Neuron (in vitro differentiated cells): ENCODE data around the gene CD3D.
"Not testable (repeated sequence)": the region's sequence is repeated elsewhere in the genome, so short reads cannot be mapped to it uniquely, and the experiment has no call there.

Source experiments
- H2AFZ ChIP-seq: one replicate; pipeline ENCODE4 v1.6.1; 2013; ENCODE audit warnings: low read depth, mild to moderate bottlenecking, inconsistent platforms, low read length, moderate library complexity
- H3K27me3 ChIP-seq: one replicate; pipeline ENCODE4 v1.6.1; 2013; ENCODE audit warnings: low read length; ENCODE audit not compliant: insufficient read depth
- H3K36me3 ChIP-seq: one replicate; pipeline ENCODE4 v1.6.1; 2013; ENCODE audit warnings: low read length; ENCODE audit not compliant: insufficient read depth
- H3K4me1 ChIP-seq: one replicate; pipeline ENCODE4 v1.6.1; 2013; ENCODE audit warnings: low read length; ENCODE audit not compliant: insufficient read depth
- H3K4me3 ChIP-seq: 2 replicates; pipeline ENCODE4 v1.5.1; 2013; ENCODE audit warnings: mild to moderate bottlenecking, low read length, moderate library complexity
- H3K9me3 ChIP-seq: one replicate; pipeline ENCODE4 v1.6.1; 2013; ENCODE audit warnings: low read length

CD3D gene

DNA sequence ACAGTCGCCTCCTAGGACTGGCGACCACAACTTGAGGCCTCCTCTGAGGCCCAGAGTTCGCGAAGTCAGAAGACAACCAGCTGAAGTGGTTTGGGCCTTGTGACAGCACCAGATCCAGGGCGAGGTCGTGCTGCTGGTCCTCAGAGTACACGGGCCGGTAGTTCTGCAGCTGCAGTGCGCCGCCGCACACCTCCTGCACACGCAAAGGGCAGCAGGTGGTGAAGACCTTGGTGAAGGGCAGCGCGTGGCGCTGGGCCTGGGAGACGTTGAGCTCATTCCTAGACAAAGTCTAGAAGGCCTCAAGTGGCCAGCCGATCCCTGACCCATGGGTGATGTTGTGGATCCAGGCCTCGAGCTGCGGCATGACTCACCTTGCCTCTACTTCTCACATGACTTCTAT lies 19.8 kb downstream of the CD3D start:
- Histone ChIP-seq H3K9me3 (no peaks in the 10 kb centered on the region), H3K4me3 (no peak overlapping the region), H3K4me1 (no peaks in the 10 kb centered on the region), H3K27me3 (peaks cover 9% of the 10 kb centered on the region), H3K36me3 (no peaks in the 10 kb centered on the region), H2AFZ (no peak overlapping the region)

DNA sequence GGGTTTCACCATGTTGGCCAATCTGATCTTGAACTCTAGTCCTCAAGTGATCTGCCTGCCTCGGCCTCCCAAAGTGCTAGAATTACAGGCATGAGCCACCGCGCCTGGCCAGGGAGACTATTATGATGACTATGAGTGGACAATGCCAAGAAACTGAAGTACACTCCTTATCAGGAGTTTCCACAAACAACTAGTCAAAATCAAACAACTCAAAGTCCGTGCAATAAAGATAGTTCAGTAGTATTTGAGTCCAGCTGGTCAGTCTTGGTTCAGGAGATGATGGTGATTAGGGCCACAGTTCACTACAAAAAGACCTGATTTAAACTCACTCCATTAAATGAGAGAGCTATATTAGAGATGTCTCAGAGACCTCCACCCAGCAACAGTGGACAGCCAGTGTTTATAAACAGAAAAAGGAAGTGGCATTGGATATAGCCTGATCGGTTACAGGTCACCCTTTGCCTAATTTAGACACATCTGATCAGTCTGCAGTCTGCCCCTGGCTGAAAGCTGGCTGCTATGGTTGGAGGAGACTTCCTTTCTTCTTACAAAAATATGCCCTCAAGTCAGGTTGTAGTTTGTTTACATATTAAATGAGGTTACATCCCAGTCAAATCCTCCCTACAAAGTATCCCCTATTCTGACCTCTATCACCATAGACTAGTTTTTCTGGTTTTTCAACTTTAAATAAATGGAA lies 21.0 kb downstream of the CD3D start:
- H3K4me1 ChIP-seq: no peaks in the 10 kb centered on the region
- H2AFZ ChIP-seq: no peak overlapping the region
- no peak overlapping the region for H3K4me3 ChIP-seq
- H3K27me3 ChIP-seq: peaks cover 9% of the 10 kb centered on the region
- H3K36me3 ChIP-seq: no peaks in the 10 kb centered on the region
- H3K9me3 ChIP-seq: no peaks in the 10 kb centered on the region

DNA sequence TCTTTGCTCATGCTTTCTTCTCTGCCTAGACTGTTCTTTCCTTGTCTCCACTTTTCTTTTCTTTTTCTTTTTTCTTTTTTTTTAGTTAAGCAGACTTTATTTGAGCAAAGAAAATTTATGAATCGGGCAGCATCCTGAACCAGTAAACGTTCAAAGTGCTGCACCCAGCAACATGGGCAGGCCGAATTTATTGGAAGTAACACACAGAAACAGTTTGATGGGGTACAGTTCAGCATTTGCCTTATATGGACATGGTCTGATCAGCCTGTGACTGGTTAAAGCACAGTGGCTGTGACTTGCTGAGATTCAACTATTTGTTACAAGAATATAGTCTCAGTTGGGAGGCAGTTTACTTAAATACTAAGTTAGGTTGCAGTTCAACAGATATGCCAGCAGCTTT lies 22.0 kb downstream of the CD3D start:
- H3K36me3 ChIP-seq: no peaks in the 10 kb centered on the region
- no peak overlapping the region for H3K4me3 ChIP-seq
- peaks cover 9% of the 10 kb centered on the region for H3K27me3 ChIP-seq
- no peaks in the 10 kb centered on the region for H3K9me3 ChIP-seq
- H3K4me1 ChIP-seq: no peaks in the 10 kb centered on the region
- H2AFZ ChIP-seq: no peak overlapping the region

DNA sequence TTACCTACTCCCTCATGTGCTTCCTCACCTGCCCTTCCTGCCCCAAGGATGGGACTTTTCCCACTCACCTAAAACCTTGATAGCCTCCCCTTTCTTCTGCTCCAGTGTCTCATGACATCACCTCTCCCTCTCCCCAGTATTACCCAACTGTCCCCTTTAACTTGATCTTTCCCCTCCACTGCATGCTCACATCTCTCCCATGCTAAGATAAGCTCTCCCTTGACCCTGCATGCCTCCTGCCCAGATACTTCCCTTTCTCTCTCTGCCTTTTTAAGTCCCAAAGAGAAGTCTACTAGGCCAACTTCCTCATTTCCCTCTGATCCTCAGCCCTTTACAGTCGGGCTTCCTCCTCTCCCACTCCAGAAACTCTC lies 23.2 kb downstream of the CD3D start:
- peaks cover 13% of the 10 kb centered on the region for H3K27me3 ChIP-seq
- H3K9me3 ChIP-seq: no peaks in the 10 kb centered on the region
- H2AFZ ChIP-seq: no peak overlapping the region
- H3K36me3 ChIP-seq: no peaks in the 10 kb centered on the region
- H3K4me3 ChIP-seq: no peak overlapping the region
- no peaks in the 10 kb centered on the region for H3K4me1 ChIP-seq

DNA sequence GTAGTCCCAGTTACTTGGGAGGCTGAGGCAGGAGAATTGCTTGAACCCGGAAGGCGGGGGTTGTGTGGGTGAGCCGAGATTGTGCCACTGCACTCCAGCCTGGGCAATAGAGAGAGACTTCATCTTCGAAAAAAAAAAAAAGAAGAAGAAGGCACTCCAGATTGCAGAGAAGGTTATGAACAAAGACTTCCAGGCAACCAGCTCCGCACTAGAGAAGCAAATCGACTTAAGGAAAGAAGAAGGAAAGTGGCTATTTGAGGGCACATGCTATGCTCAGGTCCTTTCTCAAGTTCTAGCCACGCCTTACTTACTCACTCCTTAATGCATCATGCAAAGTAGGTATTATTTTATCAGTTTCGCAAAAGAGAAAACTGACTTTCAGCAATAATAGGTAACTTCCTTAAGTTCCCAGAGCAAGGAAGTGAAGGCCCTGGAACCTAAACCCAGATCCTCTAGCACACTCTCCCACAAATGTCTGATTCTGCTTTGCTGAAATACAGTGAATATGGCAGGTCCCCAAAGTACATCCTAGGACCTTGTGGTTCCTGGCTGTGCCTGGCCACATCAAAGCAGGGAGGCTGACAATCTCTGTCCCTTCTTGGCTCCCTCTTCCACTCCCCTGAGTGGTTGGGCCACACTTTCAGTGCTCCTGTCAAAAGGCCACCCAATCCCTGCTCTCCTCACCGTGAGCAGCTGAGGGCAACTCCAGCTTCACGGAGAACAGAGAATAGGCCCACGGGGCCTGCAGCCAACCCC lies 23.7 kb downstream of the CD3D start:
- Histone ChIP-seq H3K36me3 (no peaks in the 10 kb centered on the region), H3K27me3 (peaks cover 13% of the 10 kb centered on the region), H3K4me3 (no peak overlapping the region), H3K4me1 (no peaks in the 10 kb centered on the region), H3K9me3 (no peaks in the 10 kb centered on the region), H2AFZ (no peak overlapping the region)

DNA sequence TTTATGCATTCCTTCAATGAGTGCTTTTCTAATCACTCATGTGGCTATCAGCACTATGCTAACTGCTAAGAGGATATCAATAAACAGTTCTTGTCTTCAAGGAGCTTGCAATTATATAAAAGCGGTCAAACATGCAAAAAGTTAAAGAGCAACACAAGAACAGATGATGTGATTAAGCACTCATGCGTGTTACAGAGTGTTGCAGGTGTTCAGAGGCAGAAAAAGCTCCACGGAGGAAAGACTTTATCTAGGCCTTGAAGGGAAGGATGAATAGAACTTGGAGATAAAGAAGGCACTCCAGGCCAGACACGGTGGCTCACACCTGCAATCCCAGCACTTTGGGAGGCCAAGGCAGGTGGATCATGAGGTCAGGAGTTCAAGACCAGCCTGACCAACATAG lies 24.4 kb downstream of the CD3D start:
- H2AFZ ChIP-seq: no peak overlapping the region
- H3K4me1 ChIP-seq: no peaks in the 10 kb centered on the region

DNA sequence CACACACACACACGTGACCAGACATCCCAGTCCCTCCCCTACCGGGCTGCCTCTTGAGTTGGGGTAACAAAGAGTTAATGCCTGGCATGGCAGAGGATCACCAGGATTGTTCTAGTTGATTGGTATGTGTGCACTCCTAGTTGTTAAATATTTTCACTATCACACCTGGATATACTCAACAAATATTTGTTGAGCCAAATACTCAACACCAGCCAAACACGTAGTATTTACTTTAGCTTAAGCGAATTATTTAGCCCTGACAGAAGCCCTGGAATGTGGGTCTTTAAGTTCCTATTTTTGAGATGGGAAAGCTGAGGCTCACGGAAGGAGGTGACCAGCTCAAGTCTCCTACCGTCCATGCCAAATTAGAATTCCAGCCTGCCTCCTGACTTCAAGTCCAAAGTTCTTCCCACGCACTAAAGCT lies 27.5 kb downstream of the CD3D start:
- no peaks in the 10 kb centered on the region for H3K36me3 ChIP-seq
- H3K4me3 ChIP-seq: no peak overlapping the region
- no peaks in the 10 kb centered on the region for H3K4me1 ChIP-seq
- H3K27me3 ChIP-seq: peaks cover 24% of the 10 kb centered on the region
- no peak overlapping the region for H2AFZ ChIP-seq
- H3K9me3 ChIP-seq: no peaks in the 10 kb centered on the region

More for the DNA sequence above, 24.4 kb downstream of the CD3D start:
- Histone ChIP-seq H3K36me3 (no peaks in the 10 kb centered on the region), H3K27me3 (peaks cover 13% of the 10 kb centered on the region), H3K9me3 (no peaks in the 10 kb centered on the region), H3K4me3 (no peak overlapping the region)

DNA sequence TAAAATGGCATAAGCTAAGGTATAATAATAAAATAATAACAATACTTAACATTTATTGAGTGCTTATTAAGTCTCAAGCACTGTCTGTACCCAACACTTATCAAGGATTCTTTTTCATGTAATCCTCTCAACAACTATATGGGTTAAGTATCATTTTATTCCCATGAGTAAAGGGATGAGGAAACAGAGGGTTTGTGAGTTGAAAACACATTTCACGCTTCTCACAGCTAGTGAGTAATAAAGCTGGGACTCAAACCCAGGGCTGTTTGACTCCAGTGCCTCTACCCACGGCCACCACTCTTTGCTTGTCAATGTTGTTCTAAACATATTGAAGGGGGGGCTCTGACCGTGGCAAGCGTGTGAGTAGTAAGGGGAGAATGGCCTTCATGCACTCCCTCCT lies 29.3 kb downstream of the CD3D start:
- no peak overlapping the region for H3K4me3 ChIP-seq
- peaks cover 15% of the 10 kb centered on the region for H3K27me3 ChIP-seq
- no peaks in the 10 kb centered on the region for H3K4me1 ChIP-seq
- no peak overlapping the region for H2AFZ ChIP-seq
- H3K36me3 ChIP-seq: no peaks in the 10 kb centered on the region
- H3K9me3 ChIP-seq: no peaks in the 10 kb centered on the region

DNA sequence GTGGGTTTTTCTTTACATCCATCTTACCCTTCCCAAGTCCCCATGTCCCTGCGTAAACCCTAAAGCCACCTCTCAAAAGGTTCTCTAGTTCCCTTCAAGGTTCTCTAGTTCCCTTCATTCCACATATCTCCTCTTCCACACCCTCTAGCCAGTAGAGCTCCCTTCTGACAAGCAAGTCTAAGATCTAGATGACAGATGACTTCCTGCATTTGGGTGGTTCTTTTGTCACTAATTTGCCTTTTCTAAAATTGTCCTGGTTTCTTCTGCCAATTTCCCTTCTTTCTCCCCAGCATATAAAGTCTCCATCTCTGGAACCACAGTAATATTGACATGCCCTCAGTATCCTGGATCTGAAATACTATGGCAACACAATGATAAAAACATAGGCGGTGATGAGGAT lies 30.2 kb downstream of the CD3D start:
- Histone ChIP-seq H3K36me3 (no peaks in the 10 kb centered on the region), H3K9me3 (no peaks in the 10 kb centered on the region), H3K4me1 (no peaks in the 10 kb centered on the region), H3K27me3 (peaks cover 15% of the 10 kb centered on the region), H3K4me3 (no peak overlapping the region), H2AFZ (no peak overlapping the region)

DNA sequence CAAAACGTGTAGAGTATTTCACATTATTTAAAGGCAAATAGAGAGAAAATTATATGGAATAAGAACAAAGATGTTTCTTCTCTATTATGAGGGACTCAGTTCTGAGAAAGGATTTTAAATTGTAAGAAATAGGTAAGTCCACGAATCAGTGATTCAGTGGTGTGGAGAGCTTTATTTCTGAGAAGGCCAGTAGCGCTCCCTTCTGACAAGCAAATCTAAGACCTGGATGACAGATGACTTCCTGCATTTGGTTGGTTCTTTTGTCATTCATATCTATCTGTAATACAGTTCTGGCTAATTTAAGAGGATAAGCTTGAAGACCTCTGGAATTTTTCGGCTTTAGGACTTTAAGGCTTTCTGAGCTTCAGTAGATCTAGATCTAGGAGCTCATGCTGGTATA lies 31.0 kb downstream of the CD3D start:
- no peaks in the 10 kb centered on the region for H3K4me1 ChIP-seq
- no peaks in the 10 kb centered on the region for H3K36me3 ChIP-seq
- no peak overlapping the region for H2AFZ ChIP-seq
- peaks cover 15% of the 10 kb centered on the region for H3K27me3 ChIP-seq
- no peaks in the 10 kb centered on the region for H3K9me3 ChIP-seq
- no peak overlapping the region for H3K4me3 ChIP-seq

DNA sequence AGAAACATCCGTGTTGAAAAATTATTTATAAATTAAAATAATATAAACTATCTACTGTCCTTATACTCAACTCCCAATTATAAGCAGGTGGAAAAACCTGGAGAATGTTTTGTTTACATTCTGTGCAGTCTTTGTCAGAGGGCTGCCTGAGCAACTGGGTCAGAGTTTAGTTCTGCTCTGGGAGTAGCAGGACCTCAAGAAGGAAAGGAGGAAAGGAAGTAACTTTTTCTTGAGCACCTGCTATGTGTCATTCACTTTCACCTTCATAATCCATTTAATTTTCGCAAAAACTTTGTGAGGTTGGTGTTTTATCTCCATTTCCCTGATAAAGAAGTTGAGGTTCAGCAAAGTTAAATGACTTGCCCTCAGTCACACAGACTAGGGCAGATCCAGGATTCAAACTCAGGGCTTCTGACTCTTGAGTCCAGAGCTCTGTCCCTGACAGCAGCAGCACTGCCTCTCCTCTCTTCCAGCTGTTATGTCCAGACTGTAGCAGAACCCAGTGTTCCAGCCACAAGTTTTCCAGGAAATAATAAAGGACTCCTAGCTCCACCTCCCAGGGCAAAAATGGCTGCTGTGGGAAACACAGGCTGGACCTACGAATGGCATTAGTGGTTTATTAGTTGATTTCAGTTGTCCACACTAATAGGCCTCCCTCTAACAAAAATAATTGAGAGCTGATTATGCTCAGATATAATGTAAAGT lies 31.6 kb downstream of the CD3D start:
- peaks cover 15% of the 10 kb centered on the region for H3K27me3 ChIP-seq
- no peaks in the 10 kb centered on the region for H3K4me1 ChIP-seq
- no peak overlapping the region for H2AFZ ChIP-seq
- H3K36me3 ChIP-seq: no peaks in the 10 kb centered on the region
- no peaks in the 10 kb centered on the region for H3K9me3 ChIP-seq
- H3K4me3 ChIP-seq: no peak overlapping the region

DNA sequence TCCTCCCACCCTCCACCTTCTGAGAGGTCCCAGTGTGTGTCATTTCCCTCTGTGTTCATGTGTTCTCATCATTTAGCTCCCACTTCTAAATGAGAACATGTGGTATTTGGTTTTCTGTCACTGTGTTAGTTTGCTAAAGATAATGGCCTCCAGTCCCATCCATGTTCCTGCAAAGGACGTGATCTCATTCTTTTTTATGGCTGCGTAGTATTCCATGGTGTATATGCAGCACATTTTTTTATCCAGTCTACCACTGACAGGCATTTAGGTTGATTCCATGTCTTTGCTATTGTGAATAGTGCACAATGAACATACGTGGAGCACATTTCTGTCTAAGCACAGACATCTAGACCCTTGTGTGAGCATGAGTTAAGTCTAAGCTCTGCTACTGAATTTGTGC lies 32.2 kb downstream of the CD3D start:
- no peak overlapping the region for H3K4me3 ChIP-seq
- H3K27me3 ChIP-seq: peaks cover 13% of the 10 kb centered on the region
- H3K9me3 ChIP-seq: no peaks in the 10 kb centered on the region
- H2AFZ ChIP-seq: no peak overlapping the region
- no peaks in the 10 kb centered on the region for H3K36me3 ChIP-seq
- H3K4me1 ChIP-seq: no peaks in the 10 kb centered on the region

DNA sequence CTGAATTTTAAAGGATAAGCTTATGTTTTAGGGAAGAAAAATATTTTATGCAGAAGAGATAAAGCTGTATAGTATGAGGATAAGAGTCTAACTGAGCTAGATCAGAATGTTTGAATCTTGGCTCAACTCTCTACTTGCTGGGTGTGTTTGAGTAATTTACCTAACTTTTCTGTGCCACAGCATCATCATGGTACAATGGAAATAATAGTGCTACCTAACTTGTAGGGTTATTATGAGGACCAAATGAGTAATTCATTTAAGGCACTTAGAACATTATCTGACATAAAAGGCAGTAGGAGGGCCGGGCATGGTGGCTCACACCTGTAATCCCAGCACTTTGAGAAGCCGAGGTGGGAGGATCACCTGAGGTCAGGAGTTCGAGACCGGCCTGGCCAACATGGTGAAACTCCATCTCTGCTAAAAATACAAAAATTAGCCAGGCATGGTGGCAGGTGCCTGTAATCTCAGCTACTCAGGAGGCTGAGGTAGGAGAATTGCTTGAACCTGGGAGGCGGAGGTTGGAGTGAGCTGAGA lies 33.4 kb downstream of the CD3D start:
- not testable (repeated sequence) for H3K4me3 ChIP-seq, H3K36me3 ChIP-seq, H3K4me1 ChIP-seq, H2AFZ ChIP-seq, H3K9me3 ChIP-seq
- peaks cover 14% of the 10 kb centered on the region for H3K27me3 ChIP-seq
